ENCODE results near the gene ETNK1. TPM values are rescaled to one million over a fixed set of nuclear protein-coding genes. Genes with fewer than 3 reads are reported as not detected.

The ETNK1 gene
- polyA plus RNA-seq, 6 donors from 2014 or later = 21.2 to 28.2 (median 25.1) TPM

GRCh38 chr12:22648668-22649067, 23.7 kb downstream of the ETNK1 start:
- Mint-ChIP-seq H3K4me3 (no peak overlapping the region), H3K27me3 (no peaks in the 10 kb centered on the region), H3K27ac (peak overlapping the region in 1 of 6 donors; percentile 78), H3K9me3 (peaks cover 0 to 4% (median 0%) of the 10 kb centered on the region in 7 donors), H3K36me3 (peaks cover 10 to 12% of the 10 kb centered on the region in 2 donors), H3K4me1 (peaks cover 21 to 25% (median 24%) of the 10 kb centered on the region in 3 donors)
- ATAC-seq (ENCODE audit: low read depth in 2 of 2) (no peak), DNase-seq (no peak)

GRCh38 chr12:22653075-22653474, 28.1 kb downstream of the ETNK1 start:
- Mint-ChIP-seq H3K27me3 (no peaks in the 10 kb centered on the region), H3K27ac (peak overlapping the region; percentile 2 to 88 (median 68)), H3K9me3 (peaks cover 0 to 4% (median 0%) of the 10 kb centered on the region in 7 donors), H3K4me1 (peaks cover 28 to 35% (median 31%) of the 10 kb centered on the region in 3 donors), H3K4me3 (no peak overlapping the region), H3K36me3 (peaks cover 10 to 11% of the 10 kb centered on the region in 2 donors)
- ATAC-seq (ENCODE audit: low read depth in 2 of 2) (no peak), DNase-seq (no peak)

GRCh38 chr12:22653791-22654190, 28.8 kb downstream of the ETNK1 start:
- H3K9me3 Mint-ChIP-seq = peaks cover 0 to 4% (median 0%) of the 10 kb centered on the region in 7 donors
- H3K4me3 Mint-ChIP-seq = peak overlapping the region in 2 of 8 donors; percentile 2 to 13
- H3K27ac Mint-ChIP-seq = peak overlapping the region in 2 of 6 donors; percentile 41 to 57
- H3K36me3 Mint-ChIP-seq = peaks cover 10 to 11% of the 10 kb centered on the region in 2 donors
- no peaks in the 10 kb centered on the region for H3K27me3 Mint-ChIP-seq
- no peak for ATAC-seq (ENCODE audit: low read depth in 2 of 2)
- peaks cover 31 to 37% (median 31%) of the 10 kb centered on the region in 3 donors for H3K4me1 Mint-ChIP-seq
- DNase-seq = no peak

GRCh38 chr12:22656376-22656775, 31.4 kb downstream of the ETNK1 start:
- peaks cover 0 to 4% (median 0%) of the 10 kb centered on the region in 7 donors for H3K9me3 Mint-ChIP-seq
- H3K4me3 Mint-ChIP-seq = no peak overlapping the region
- ATAC-seq (ENCODE audit: low read depth in 2 of 2) = no peak

GRCh38 chr12:22656831-22657230, 31.9 kb downstream of the ETNK1 start:
- no peak overlapping the region for H3K4me3 Mint-ChIP-seq
- DNase-seq (no peak), ATAC-seq (ENCODE audit: low read depth in 2 of 2) (no peak)
- no peaks in the 10 kb centered on the region for H3K27me3 Mint-ChIP-seq
- H3K27ac Mint-ChIP-seq = peak overlapping the region in 1 of 6 donors; percentile 89
- peaks cover 0 to 3% (median 0%) of the 10 kb centered on the region in 7 donors for H3K9me3 Mint-ChIP-seq
- H3K4me1 Mint-ChIP-seq = peaks cover 24 to 31% (median 25%) of the 10 kb centered on the region in 3 donors
- peaks cover 9 to 14% of the 10 kb centered on the region in 2 donors for H3K36me3 Mint-ChIP-seq

More at GRCh38 chr12:22656376-22656775, 31.4 kb downstream of the ETNK1 start:
- no peak for DNase-seq
- H3K36me3 Mint-ChIP-seq = peaks cover 11 to 17% of the 10 kb centered on the region in 2 donors
- H3K4me1 Mint-ChIP-seq = peaks cover 25 to 31% (median 28%) of the 10 kb centered on the region in 3 donors
- no peaks in the 10 kb centered on the region for H3K27me3 Mint-ChIP-seq
- H3K27ac Mint-ChIP-seq = no peak overlapping the region

- Mint-ChIP-seq H3K4me1 (peaks cover 18 to 28% (median 19%) of the 10 kb centered on the region in 3 donors), H3K27ac (peak overlapping the region in 1 of 6 donors; percentile 14), H3K36me3 (peaks cover 6 to 7% of the 10 kb centered on the region in 2 donors), H3K9me3 (no peaks in the 10 kb centered on the region), H3K27me3 (no peaks in the 10 kb centered on the region), H3K4me3 (no peak overlapping the region)
- no peak for ATAC-seq (ENCODE audit: low read depth in 2 of 2)
- no peak for DNase-seq
These were observed 32.6 kb downstream of the ETNK1 start for GRCh38 chr12:22657538-22657937.

GRCh38 chr12:22658214-22658613, 33.2 kb downstream of the ETNK1 start:
- ATAC-seq (ENCODE audit: low read depth in 2 of 2) = no peak
- H3K4me3 Mint-ChIP-seq = no peak overlapping the region
- peak overlapping the region in 3 of 6 donors; percentile 35 to 89 (median 70) for H3K27ac Mint-ChIP-seq
- no peaks in the 10 kb centered on the region for H3K9me3 Mint-ChIP-seq
- H3K27me3 Mint-ChIP-seq = no peaks in the 10 kb centered on the region
- H3K4me1 Mint-ChIP-seq = peaks cover 11 to 22% (median 12%) of the 10 kb centered on the region in 3 donors
- no peak for DNase-seq
- peaks cover 6 to 7% of the 10 kb centered on the region in 2 donors for H3K36me3 Mint-ChIP-seq

- H3K4me3 Mint-ChIP-seq = no peak overlapping the region
- ATAC-seq (ENCODE audit: low read depth in 2 of 2) (no peak), DNase-seq (no peak)
- H3K27me3 Mint-ChIP-seq = no peaks in the 10 kb centered on the region
- peaks cover 0 to 10% (median 7%) of the 10 kb centered on the region in 3 donors for H3K4me1 Mint-ChIP-seq
- H3K27ac Mint-ChIP-seq = no peak overlapping the region
- peaks cover 4 to 7% of the 10 kb centered on the region in 2 donors for H3K36me3 Mint-ChIP-seq
- no peaks in the 10 kb centered on the region for H3K9me3 Mint-ChIP-seq
These were observed 37.4 kb downstream of the ETNK1 start for GRCh38 chr12:22662356-22662755.

GRCh38 chr12:22665476-22665875, 40.5 kb downstream of the ETNK1 start:
- no peaks in the 10 kb centered on the region for H3K27me3 Mint-ChIP-seq
- no peaks in the 10 kb centered on the region for H3K4me1 Mint-ChIP-seq
- ATAC-seq (ENCODE audit: low read depth in 2 of 2) (no peak), DNase-seq (no peak)
- no peak overlapping the region for H3K4me3 Mint-ChIP-seq
- H3K36me3 Mint-ChIP-seq = peaks cover 4 to 7% of the 10 kb centered on the region in 2 donors
- H3K27ac Mint-ChIP-seq = peak overlapping the region in 3 of 6 donors; percentile 11 to 71 (median 49)
- no peaks in the 10 kb centered on the region for H3K9me3 Mint-ChIP-seq

GRCh38 chr12:22667122-22667521, 42.2 kb downstream of the ETNK1 start:
- no peaks in the 10 kb centered on the region for H3K27me3 Mint-ChIP-seq
- H3K36me3 Mint-ChIP-seq = peaks cover 0 to 4% of the 10 kb centered on the region in 2 donors
- H3K27ac Mint-ChIP-seq = peak overlapping the region in 1 of 6 donors; percentile 9
- H3K9me3 Mint-ChIP-seq = no peaks in the 10 kb centered on the region
- DNase-seq = no peak
- no peak for ATAC-seq (ENCODE audit: low read depth in 2 of 2)
- no peak overlapping the region for H3K4me3 Mint-ChIP-seq
- no peaks in the 10 kb centered on the region for H3K4me1 Mint-ChIP-seq

GRCh38 chr12:22668441-22668840, 43.5 kb downstream of the ETNK1 start:
- ATAC-seq (ENCODE audit: low read depth in 2 of 2) (no peak), DNase-seq (no peak)
- Mint-ChIP-seq H3K4me1 (no peaks in the 10 kb centered on the region), H3K4me3 (no peak overlapping the region), H3K27ac (no peak overlapping the region), H3K27me3 (no peaks in the 10 kb centered on the region), H3K9me3 (no peaks in the 10 kb centered on the region), H3K36me3 (peaks cover 0 to 4% of the 10 kb centered on the region in 2 donors)

- Mint-ChIP-seq H3K4me3 (no peak overlapping the region), H3K9me3 (no peaks in the 10 kb centered on the region), H3K27me3 (no peaks in the 10 kb centered on the region), H3K27ac (no peak overlapping the region), H3K4me1 (no peaks in the 10 kb centered on the region), H3K36me3 (peaks cover 0 to 4% of the 10 kb centered on the region in 2 donors)
- DNase-seq = no peak
- ATAC-seq (ENCODE audit: low read depth in 2 of 2) = no peak
These were observed 45.8 kb downstream of the ETNK1 start for GRCh38 chr12:22670762-22671161.

- no peak for DNase-seq
- Mint-ChIP-seq H3K9me3 (peaks cover 0 to 2% (median 0%) of the 10 kb centered on the region in 7 donors), H3K27ac (no peak overlapping the region), H3K36me3 (peaks cover 20 to 22% of the 10 kb centered on the region in 2 donors), H3K27me3 (no peaks in the 10 kb centered on the region), H3K4me1 (peaks cover 0 to 6% (median 3%) of the 10 kb centered on the region in 3 donors), H3K4me3 (no peak overlapping the region)
- no peak for ATAC-seq (ENCODE audit: low read depth in 2 of 2)
These were observed 48.0 kb downstream of the ETNK1 start for GRCh38 chr12:22672951-22673350.

GRCh38 chr12:22677781-22678574, 53.0 kb downstream of the ETNK1 start:
- DNase-seq = no peak
- peaks cover 39 to 46% of the 10 kb centered on the region in 2 donors for H3K36me3 Mint-ChIP-seq
- no peaks in the 10 kb centered on the region for H3K27me3 Mint-ChIP-seq
- no peak for ATAC-seq (ENCODE audit: low read depth in 2 of 2)
- H3K27ac Mint-ChIP-seq = peak overlapping the region in 2 of 6 donors; percentile 55 to 62
- H3K4me3 Mint-ChIP-seq = no peak overlapping the region
- H3K9me3 Mint-ChIP-seq = peaks cover 0 to 2% (median 0%) of the 10 kb centered on the region in 7 donors
- H3K4me1 Mint-ChIP-seq = peaks cover 0 to 11% (median 5%) of the 10 kb centered on the region in 3 donors
